Astrocyte (in vitro differentiated cells and primary cell): ENCODE data around the gene MDFIC. TPM values are rescaled to one million over a fixed set of nuclear protein-coding genes. Genes with fewer than 3 reads are reported as not detected.
A peak's percentile ranks its signal among the peaks of the same experiment; 100 is the strongest.

Experiments used
- DNase-seq: peaks from one replicate; pipeline ENCODE4 v3.0.0-alpha.2; 2010; ENCODE audit warnings: low read depth
- FAIRE-seq: peaks from 2 replicates; lab custom pipeline; 2011; peaks lifted over from hg19 to GRCh38; lab: Jason Lieb, UNC
- H2AFZ ChIP-seq: 2 replicates; pipeline ENCODE4 v1.6.0; 2012; ENCODE audit warnings: low read depth, low read length, inconsistent platforms
- H3K27ac ChIP-seq: 2 replicates; pipeline ENCODE4 v1.5.1; 2011; ENCODE audit warnings: low read depth, low read length, inconsistent platforms
- H3K27me3 ChIP-seq: 2 replicates; pipeline ENCODE4 v1.6.0; 2011; ENCODE audit warnings: low read length, inconsistent platforms; ENCODE audit not compliant: insufficient read depth
- H3K36me3 ChIP-seq: 2 replicates; pipeline ENCODE4 v1.5.1; 2011; ENCODE audit warnings: low read length, inconsistent platforms; ENCODE audit not compliant: insufficient read depth
- H3K4me1 ChIP-seq: 2 replicates; pipeline ENCODE4 v1.5.1; 2011; ENCODE audit warnings: low read length, inconsistent platforms; ENCODE audit not compliant: insufficient read depth
- H3K4me2 ChIP-seq: 2 replicates; pipeline ENCODE4 v1.6.0; 2012; ENCODE audit warnings: low read length, inconsistent platforms
- H3K4me3 ChIP-seq: 2 replicates; pipeline ENCODE4 v1.5.1; 2011; ENCODE audit warnings: low read depth, mild to moderate bottlenecking, low read length, inconsistent platforms; ENCODE audit not compliant: insufficient read depth
- H3K79me2 ChIP-seq: 2 replicates; pipeline ENCODE4 v1.6.0; 2012; ENCODE audit warnings: mild to moderate bottlenecking, low read length, inconsistent platforms; ENCODE audit not compliant: insufficient read depth
- H3K9ac ChIP-seq: 2 replicates; pipeline ENCODE4 v1.6.0; 2012; ENCODE audit warnings: mild to moderate bottlenecking, low read length, inconsistent platforms
- H3K9me3 ChIP-seq: 2 replicates; pipeline ENCODE4 v1.5.1; 2012; ENCODE audit warnings: low read depth, mild to moderate bottlenecking, low read length, inconsistent platforms; ENCODE audit not compliant: insufficient read depth
- H4K20me1 ChIP-seq: 2 replicates; pipeline ENCODE4 v1.6.0; 2012; ENCODE audit warnings: low read length, inconsistent platforms; ENCODE audit not compliant: insufficient read depth
- H3K27ac Mint-ChIP-seq: one replicate; pipeline ENCODE4 v1.8.0; 2021; ENCODE audit warnings: mild to moderate bottlenecking, mixed read lengths; ENCODE audit not compliant: unreplicated experiment
- H3K27me3 Mint-ChIP-seq: one replicate; pipeline ENCODE4 v1.8.0; 2021; ENCODE audit warnings: low read depth, mixed read lengths; ENCODE audit not compliant: unreplicated experiment
- H3K36me3 Mint-ChIP-seq: one replicate; pipeline ENCODE4 v1.8.0; 2021; ENCODE audit warnings: low read depth, mixed read lengths; ENCODE audit not compliant: unreplicated experiment
- H3K4me1 Mint-ChIP-seq: one replicate; pipeline ENCODE4 v1.8.0; 2021; ENCODE audit warnings: low read depth, mixed read lengths; ENCODE audit not compliant: unreplicated experiment
- H3K4me3 Mint-ChIP-seq: one replicate; pipeline ENCODE4 v1.8.0; 2021; ENCODE audit warnings: mild to moderate bottlenecking, moderate library complexity, mixed read lengths; ENCODE audit not compliant: unreplicated experiment
- H3K9me3 Mint-ChIP-seq: one replicate; pipeline ENCODE4 v1.8.0; 2021; ENCODE audit warnings: mild to moderate bottlenecking, mixed read lengths; ENCODE audit not compliant: unreplicated experiment
- CTCF ChIP-seq: IDR thresholded peaks from 2 replicates; pipeline ENCODE4 v1.5.1; 2011; ENCODE audit warnings: low read depth, mild to moderate bottlenecking, inconsistent platforms, low read length, moderate library complexity; ENCODE audit not compliant: insufficient read depth
- EZH2 ChIP-seq: IDR thresholded peaks from 2 replicates; pipeline ENCODE4 v1.6.1; 2012; ENCODE audit warnings: mild to moderate bottlenecking, low read length, inconsistent platforms; ENCODE audit not compliant: insufficient read depth
- total RNA-seq: library from RNA; stranded (reverse); gene quantifications from 2 replicates; pipeline ENCODE4 v1.2.1, GENCODE V29; 2021

Gene MDFIC
- total RNA-seq, 1 donor from 2014 or later, result 20.3 TPM

GRCh38 chr7:114924038-114924712 is 2.3 kb downstream of the MDFIC start:
- no peak for TF ChIP-seq EZH2
- no peak for TF ChIP-seq CTCF
- Mint-ChIP-seq H3K27me3 (no peaks in the 10 kb centered on the region), H3K4me3 (peak overlapping the region; percentile 92), H3K9me3 (no peaks in the 10 kb centered on the region), H3K36me3 (no peaks in the 10 kb centered on the region), H3K27ac (no peak overlapping the region), H3K4me1 (peaks cover 5% of the 10 kb centered on the region)
- FAIRE-seq (no peak), DNase-seq (no peak)
- Histone ChIP-seq H3K4me2 (peak overlapping the region; percentile 89), H3K79me2 (peaks cover 49% of the 10 kb centered on the region), H3K9ac (peak overlapping the region; percentile 93), H3K27me3 (no peaks in the 10 kb centered on the region), H3K27ac (peak overlapping the region; percentile 78), H4K20me1 (no peaks in the 10 kb centered on the region), H3K4me1 (peaks cover 5% of the 10 kb centered on the region), H3K9me3 (no peaks in the 10 kb centered on the region), H2AFZ (no peak overlapping the region), H3K4me3 (peak overlapping the region; percentile 80), H3K36me3 (no peaks in the 10 kb centered on the region)

GRCh38 chr7:114925434-114925833 is 3.5 kb downstream of the MDFIC start:
- TF ChIP-seq CTCF (no peak), EZH2 (no peak)
- no peak overlapping the region for H3K4me3 Mint-ChIP-seq
- FAIRE-seq (no peak), DNase-seq (no peak)
- no peaks in the 10 kb centered on the region for H3K36me3 Mint-ChIP-seq
- H4K20me1 ChIP-seq, result no peaks in the 10 kb centered on the region
- peaks cover 5% of the 10 kb centered on the region for H3K4me1 Mint-ChIP-seq
- H3K9ac ChIP-seq, result no peak overlapping the region
- no peak overlapping the region for H3K27ac ChIP-seq
- no peaks in the 10 kb centered on the region for H3K36me3 ChIP-seq
- H3K27ac Mint-ChIP-seq, result no peak overlapping the region
- no peak overlapping the region for H2AFZ ChIP-seq
- peaks cover 9% of the 10 kb centered on the region for H3K4me1 ChIP-seq
- no peaks in the 10 kb centered on the region for H3K9me3 Mint-ChIP-seq
- no peak overlapping the region for H3K4me2 ChIP-seq
- H3K79me2 ChIP-seq, result peaks cover 61% of the 10 kb centered on the region
- no peaks in the 10 kb centered on the region for H3K9me3 ChIP-seq
- no peak overlapping the region for H3K4me3 ChIP-seq
- no peaks in the 10 kb centered on the region for H3K27me3 ChIP-seq
- H3K27me3 Mint-ChIP-seq, result no peaks in the 10 kb centered on the region

- FAIRE-seq (no peak), DNase-seq (no peak)
- Histone ChIP-seq H3K9ac (no peak overlapping the region), H3K27ac (no peak overlapping the region), H3K36me3 (no peaks in the 10 kb centered on the region), H3K9me3 (no peaks in the 10 kb centered on the region), H3K4me2 (peak overlapping the region; percentile 17), H3K79me2 (peaks cover 79% of the 10 kb centered on the region), H2AFZ (no peak overlapping the region), H3K4me3 (no peak overlapping the region), H3K27me3 (no peaks in the 10 kb centered on the region), H3K4me1 (peaks cover 20% of the 10 kb centered on the region), H4K20me1 (no peaks in the 10 kb centered on the region)
- no peak for TF ChIP-seq CTCF
- no peak for TF ChIP-seq EZH2
- no peak overlapping the region for H3K4me3 Mint-ChIP-seq
- H3K27me3 Mint-ChIP-seq, result no peaks in the 10 kb centered on the region
- peaks cover 21% of the 10 kb centered on the region for H3K4me1 Mint-ChIP-seq
- no peaks in the 10 kb centered on the region for H3K36me3 Mint-ChIP-seq
- H3K27ac Mint-ChIP-seq, result no peak overlapping the region
- no peaks in the 10 kb centered on the region for H3K9me3 Mint-ChIP-seq
These were observed 6.2 kb downstream of the MDFIC start for GRCh38 chr7:114928060-114928459.
